OCI-LY3 (cell line): ENCODE results near the gene CCDC92.

Experiments
- CTCF ChIP-seq: fragments of 200-600, 300-600 bp; sonication (generic); IDR thresholded peaks from 2 replicates; pipeline ENCODE4 v1.5.1; 2014; ENCODE audit warnings: antibody characterized with exemption, low read length, low read depth
- EZH2phosphoT487 ChIP-seq: fragments of 200-600 bp; shearing (Covaris generic); IDR thresholded peaks from 2 replicates; pipeline ENCODE4 v1.6.1; 2018; ENCODE audit warnings: antibody characterized with exemption, mixed run types, low read depth

- no peak for TF ChIP-seq CTCF
- no peak for TF ChIP-seq EZH2phosphoT487
Observed at GRCh38 chr12:123973552-123974341, 1.1 kb upstream of the CCDC92 start.
